Measurements from ENCODE around the gene FAM3B. TPM values are rescaled to one million over a fixed set of nuclear protein-coding genes. Genes with fewer than 3 reads are reported as not detected.

FAM3B gene
- polyA plus RNA-seq, 1 donor from 2014 or later: not detected

DNA sequence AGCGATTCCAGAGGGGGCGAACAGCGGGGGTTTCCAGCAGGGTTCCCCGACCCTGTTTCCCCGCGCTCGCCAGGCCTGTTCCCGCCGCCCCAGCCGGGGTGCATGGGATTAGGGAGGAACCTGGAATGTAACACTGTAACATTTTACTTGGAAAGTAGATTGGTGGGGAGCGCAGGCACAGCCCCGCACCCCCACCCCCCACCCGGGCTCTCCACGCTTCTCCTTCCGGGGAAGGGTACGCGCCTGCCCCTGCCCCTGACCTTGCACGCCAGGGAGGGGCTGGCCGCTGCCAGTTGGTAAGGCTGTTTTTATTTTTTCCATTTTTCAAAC lies 427 bp downstream of the FAM3B start:
- Histone ChIP-seq H3K4me2 (ENCODE audit: low read length) (no peak overlapping the region), H3K9me2 (ENCODE audit: insufficient read depth, low read length) (no peaks in the 10 kb centered on the region), H4K20me1 (ENCODE audit: insufficient read depth) (no peaks in the 10 kb centered on the region), H3F3A (ENCODE audit: insufficient read depth, low read length, poor library complexity, severe bottlenecking) (no peaks in the 10 kb centered on the region), H3K36me3 (ENCODE audit: insufficient read depth, low read length) (no peaks in the 10 kb centered on the region), H2AFZ (ENCODE audit: low read depth, low read length) (no peak overlapping the region), H3K4me3 (ENCODE audit: low read length) (peak overlapping the region; percentile 63), H3K79me2 (replicated peaks; ENCODE audit: insufficient read depth, low read length) (no peaks in the 10 kb centered on the region), H3K9me3 (ENCODE audit: low read length) (no peaks in the 10 kb centered on the region), H3K9ac (ENCODE audit: low read length) (no peak overlapping the region), H3K27me3 (ENCODE audit: insufficient read depth, low read depth, low read length) (peaks cover 34% of the 10 kb centered on the region), H3K27ac (ENCODE audit: low read length) (no peak overlapping the region)
- TF ChIP-seq, protein P1, sequence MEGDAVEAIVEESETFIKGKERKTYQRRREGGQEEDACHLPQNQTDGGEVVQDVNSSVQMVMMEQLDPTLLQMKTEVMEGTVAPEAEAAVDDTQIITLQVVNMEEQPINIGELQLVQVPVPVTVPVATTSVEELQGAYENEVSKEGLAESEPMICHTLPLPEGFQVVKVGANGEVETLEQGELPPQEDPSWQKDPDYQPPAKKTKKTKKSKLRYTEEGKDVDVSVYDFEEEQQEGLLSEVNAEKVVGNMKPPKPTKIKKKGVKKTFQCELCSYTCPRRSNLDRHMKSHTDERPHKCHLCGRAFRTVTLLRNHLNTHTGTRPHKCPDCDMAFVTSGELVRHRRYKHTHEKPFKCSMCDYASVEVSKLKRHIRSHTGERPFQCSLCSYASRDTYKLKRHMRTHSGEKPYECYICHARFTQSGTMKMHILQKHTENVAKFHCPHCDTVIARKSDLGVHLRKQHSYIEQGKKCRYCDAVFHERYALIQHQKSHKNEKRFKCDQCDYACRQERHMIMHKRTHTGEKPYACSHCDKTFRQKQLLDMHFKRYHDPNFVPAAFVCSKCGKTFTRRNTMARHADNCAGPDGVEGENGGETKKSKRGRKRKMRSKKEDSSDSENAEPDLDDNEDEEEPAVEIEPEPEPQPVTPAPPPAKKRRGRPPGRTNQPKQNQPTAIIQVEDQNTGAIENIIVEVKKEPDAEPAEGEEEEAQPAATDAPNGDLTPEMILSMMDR (IDR thresholded peaks at IDR 0.05; ENCODE audit: poor library complexity, severe bottlenecking): no peak
- TF ChIP-seq EZH2 (IDR thresholded peaks at IDR 0.05; ENCODE audit: borderline replicate concordance, insufficient read depth, low read length, poor library complexity, severe bottlenecking): no peak
- no peak for TF ChIP-seq POLR2AphosphoS5 (IDR thresholded peaks at IDR 0.05)
- TF ChIP-seq, protein P2, sequence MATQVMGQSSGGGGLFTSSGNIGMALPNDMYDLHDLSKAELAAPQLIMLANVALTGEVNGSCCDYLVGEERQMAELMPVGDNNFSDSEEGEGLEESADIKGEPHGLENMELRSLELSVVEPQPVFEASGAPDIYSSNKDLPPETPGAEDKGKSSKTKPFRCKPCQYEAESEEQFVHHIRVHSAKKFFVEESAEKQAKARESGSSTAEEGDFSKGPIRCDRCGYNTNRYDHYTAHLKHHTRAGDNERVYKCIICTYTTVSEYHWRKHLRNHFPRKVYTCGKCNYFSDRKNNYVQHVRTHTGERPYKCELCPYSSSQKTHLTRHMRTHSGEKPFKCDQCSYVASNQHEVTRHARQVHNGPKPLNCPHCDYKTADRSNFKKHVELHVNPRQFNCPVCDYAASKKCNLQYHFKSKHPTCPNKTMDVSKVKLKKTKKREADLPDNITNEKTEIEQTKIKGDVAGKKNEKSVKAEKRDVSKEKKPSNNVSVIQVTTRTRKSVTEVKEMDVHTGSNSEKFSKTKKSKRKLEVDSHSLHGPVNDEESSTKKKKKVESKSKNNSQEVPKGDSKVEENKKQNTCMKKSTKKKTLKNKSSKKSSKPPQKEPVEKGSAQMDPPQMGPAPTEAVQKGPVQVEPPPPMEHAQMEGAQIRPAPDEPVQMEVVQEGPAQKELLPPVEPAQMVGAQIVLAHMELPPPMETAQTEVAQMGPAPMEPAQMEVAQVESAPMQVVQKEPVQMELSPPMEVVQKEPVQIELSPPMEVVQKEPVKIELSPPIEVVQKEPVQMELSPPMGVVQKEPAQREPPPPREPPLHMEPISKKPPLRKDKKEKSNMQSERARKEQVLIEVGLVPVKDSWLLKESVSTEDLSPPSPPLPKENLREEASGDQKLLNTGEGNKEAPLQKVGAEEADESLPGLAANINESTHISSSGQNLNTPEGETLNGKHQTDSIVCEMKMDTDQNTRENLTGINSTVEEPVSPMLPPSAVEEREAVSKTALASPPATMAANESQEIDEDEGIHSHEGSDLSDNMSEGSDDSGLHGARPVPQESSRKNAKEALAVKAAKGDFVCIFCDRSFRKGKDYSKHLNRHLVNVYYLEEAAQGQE (IDR thresholded peaks at IDR 0.05; ENCODE audit: borderline replicate concordance): no peak
- no peak for TF ChIP-seq MXI1 (conservative IDR thresholded peaks at IDR 0.05; ENCODE audit: poor library complexity, severe bottlenecking)
- no peak for TF ChIP-seq SMC3 (conservative IDR thresholded peaks at IDR 0.05; ENCODE audit: poor library complexity)
- no peak for TF ChIP-seq TAF1 (IDR thresholded peaks at IDR 0.05; ENCODE audit: low read depth)
- no peak for TF ChIP-seq EP300 (conservative IDR thresholded peaks at IDR 0.05; ENCODE audit: poor library complexity, severe bottlenecking)
- no peak for TF ChIP-seq RAD21 (conservative IDR thresholded peaks at IDR 0.05)

GRCh38 chr21:41317458-41317857 lies 857 bp downstream of the FAM3B start:
- TF ChIP-seq TAF1 (IDR thresholded peaks at IDR 0.05; ENCODE audit: low read depth) (no peak), RAD21 (conservative IDR thresholded peaks at IDR 0.05) (no peak), SMC3 (conservative IDR thresholded peaks at IDR 0.05; ENCODE audit: poor library complexity) (no peak), EP300 (conservative IDR thresholded peaks at IDR 0.05; ENCODE audit: poor library complexity, severe bottlenecking) (no peak), POLR2AphosphoS5 (IDR thresholded peaks at IDR 0.05) (no peak), EZH2 (IDR thresholded peaks at IDR 0.05; ENCODE audit: borderline replicate concordance, insufficient read depth, low read length, poor library complexity, severe bottlenecking) (no peak)
- TF ChIP-seq, protein P1 (IDR thresholded peaks at IDR 0.05; ENCODE audit: poor library complexity, severe bottlenecking): no peak
- TF ChIP-seq, protein P2 (IDR thresholded peaks at IDR 0.05; ENCODE audit: borderline replicate concordance): no peak
- Histone ChIP-seq H3K27me3 (ENCODE audit: insufficient read depth, low read depth, low read length) (peaks cover 34% of the 10 kb centered on the region), H3K4me3 (ENCODE audit: low read length) (no peak overlapping the region), H4K20me1 (ENCODE audit: insufficient read depth) (no peaks in the 10 kb centered on the region), H3K79me2 (replicated peaks; ENCODE audit: insufficient read depth, low read length) (no peaks in the 10 kb centered on the region), H3K27ac (ENCODE audit: low read length) (no peak overlapping the region), H3F3A (ENCODE audit: insufficient read depth, low read length, poor library complexity, severe bottlenecking) (no peaks in the 10 kb centered on the region), H3K9ac (ENCODE audit: low read length) (no peak overlapping the region), H3K9me3 (ENCODE audit: low read length) (no peaks in the 10 kb centered on the region), H2AFZ (ENCODE audit: low read depth, low read length) (no peak overlapping the region), H3K4me2 (ENCODE audit: low read length) (no peak overlapping the region), H3K9me2 (ENCODE audit: insufficient read depth, low read length) (no peaks in the 10 kb centered on the region), H3K36me3 (ENCODE audit: insufficient read depth, low read length) (no peaks in the 10 kb centered on the region)
